GM21723 (cell line): Measurements from ENCODE around the gene KANK2.

ENCODE experiments used
- ATAC-seq: cut with Tn5 transposase; IDR thresholded peaks from one replicate; pipeline ENCODE4 v1.9.1; 2021; ENCODE audit warnings: mild to moderate bottlenecking, moderate library complexity; ENCODE audit not compliant: unreplicated experiment

The KANK2 gene

GRCh38 chr19:11197291-11198174 is at the start of gene KANK2:
TSS of gene KANK2 (minus strand) at chr19:11197545. CDS start at chr19:11194511, 3,034 bp downstream.
- peak; percentile 77 for ATAC-seq

GRCh38 chr19:11246941-11247340 is 49.6 kb upstream of the KANK2 start:
- no peak for ATAC-seq

- ATAC-seq, result no peak
Observed at GRCh38 chr19:11244846-11245589, 47.7 kb upstream of the KANK2 start.

- ATAC-seq, result no peak
Observed at GRCh38 chr19:11243798-11244169, 46.4 kb upstream of the KANK2 start.

GRCh38 chr19:11242864-11243797 is 45.8 kb upstream of the KANK2 start:
- ATAC-seq, result no peak

- no peak for ATAC-seq
Observed at GRCh38 chr19:11242025-11242424, 44.7 kb upstream of the KANK2 start.

- no peak for ATAC-seq
Observed at GRCh38 chr19:11240008-11240444, 42.7 kb upstream of the KANK2 start.

GRCh38 chr19:11239377-11240000 is 42.1 kb upstream of the KANK2 start, which contains the start of gene ANGPTL8:
TSS of gene ANGPTL8 (plus strand) at chr19:11239619. CDS start at chr19:11239638, 19 bp downstream.
- ATAC-seq, result no peak

GRCh38 chr19:11238781-11239376 is 41.5 kb upstream of the KANK2 start:
- no peak for ATAC-seq

GRCh38 chr19:11238041-11238440 is 40.7 kb upstream of the KANK2 start:
- ATAC-seq, result no peak

- ATAC-seq, result no peak
Observed at GRCh38 chr19:11237321-11237720, 40.0 kb upstream of the KANK2 start.

GRCh38 chr19:11236324-11237301 is 39.3 kb upstream of the KANK2 start:
- no peak for ATAC-seq

GRCh38 chr19:11234486-11235075 is 37.2 kb upstream of the KANK2 start:
- ATAC-seq, result no peak

- no peak for ATAC-seq
Observed at GRCh38 chr19:11233073-11233472, 35.7 kb upstream of the KANK2 start.

- ATAC-seq, result no peak
Observed at GRCh38 chr19:11232555-11232954, 35.2 kb upstream of the KANK2 start.

GRCh38 chr19:11230621-11231386 is 33.5 kb upstream of the KANK2 start:
- no peak for ATAC-seq

GRCh38 chr19:11227195-11227886 is 30.0 kb upstream of the KANK2 start:
- ATAC-seq, result no peak
